Measurements from ENCODE around the gene FYN. TPM values are rescaled to one million over a fixed set of nuclear protein-coding genes. Genes with fewer than 3 reads are reported as not detected.

The FYN gene
- total and polyA plus RNA-seq, 2 of the 8 experiments (the other 6 are each of a cell fraction or from before 2014, with no cell fraction given), result 46.8 to 97.2 TPM

- 86 to 100% methylated on average over 2 to 12 of the region's 12 CpGs for WGBS, 2 experiments (ENCODE audit: extremely low coverage in 1 of 2, insufficient coverage in 1 of 2, insufficient read length in 1 of 2, insufficient replicate concordance in 2 of 2, low coverage in 1 of 2, low lambda C conversion rate in 2 of 2, missing lambda C conversion rate in 1 of 2)
- Histone ChIP-seq H3K18ac (ENCODE audit: extremely low read depth, low read length) (no peak overlapping the region), H2BK120ac (replicated peaks; ENCODE audit: low read depth, low read length) (no peak overlapping the region), H3K56ac (replicated peaks; ENCODE audit: insufficient read length, low read depth, low read length) (no peak overlapping the region), H4K8ac (ENCODE audit: extremely low read depth, insufficient read depth, low read length) (no peak overlapping the region), H3K27me3 (replicated peaks in 1 of 4; ENCODE audit: control insufficient read depth in 3 of 4, extremely low read depth in 1 of 4, insufficient read depth in 3 of 4, low read length in 3 of 4) (no peaks in the 10 kb centered on the region), H3K23ac (ENCODE audit: insufficient read length) (no peak overlapping the region), H4K20me1 (replicated peaks in 1 of 2; ENCODE audit: control insufficient read depth in 1 of 2, insufficient read depth in 2 of 2, low read length in 2 of 2) (peaks cover 0 to 5% of the 10 kb centered on the region in 2 experiments), H3K79me1 (ENCODE audit: low read depth, low read length) (peaks cover 2% of the 10 kb centered on the region; the same call in 1 of the 2 replicates), H3K4ac (replicated peaks; ENCODE audit: insufficient read length, low read depth, low read length) (no peak overlapping the region), H2BK12ac (ENCODE audit: low read depth, low read length) (no peak overlapping the region), H2BK20ac (ENCODE audit: low read length) (no peak overlapping the region), H3K4me3 (ENCODE audit: extremely low read depth in 1 of 4, insufficient read depth in 2 of 4, low read depth in 3 of 4, low read length in 4 of 4) (no peak overlapping the region), H3K79me2 (ENCODE audit: control insufficient read depth in 1 of 2, insufficient read depth in 2 of 2, low read length in 2 of 2) (peaks cover 0 to 7% of the 10 kb centered on the region in 2 experiments; a peak in 2 of 4 replicates), H4K91ac (replicated peaks; ENCODE audit: insufficient read length, low read length) (no peak overlapping the region), H3K9me3 (ENCODE audit: insufficient read depth in 2 of 2, low read depth in 1 of 2, low read length in 1 of 2) (no peaks in the 10 kb centered on the region), H2BK5ac (ENCODE audit: low read depth, low read length) (no peak overlapping the region), H3K36me3 (ENCODE audit: control insufficient read depth in 2 of 4, insufficient read depth in 4 of 4, low read length in 3 of 4) (no peaks in the 10 kb centered on the region; a peak in 2 of 8 replicates), H2AFZ (ENCODE audit: low read length) (no peak overlapping the region), H3K27ac (ENCODE audit: low read depth, low read length) (no peak overlapping the region), H3K23me2 (ENCODE audit: low read depth, low read length) (no peaks in the 10 kb centered on the region), H2BK15ac (ENCODE audit: low read length) (no peak overlapping the region), H4K5ac (ENCODE audit: insufficient read length, low read depth, low read length) (no peak overlapping the region), H3K4me2 (ENCODE audit: insufficient read depth in 1 of 2, low read depth in 2 of 2, low read length in 2 of 2) (no peak overlapping the region), H2AK5ac (ENCODE audit: low read depth, low read length) (no peak overlapping the region), H3K9ac (replicated peaks in 1 of 4; ENCODE audit: extremely low read depth in 1 of 4, low read depth in 3 of 4, low read length in 3 of 4) (no peak overlapping the region), H3K14ac (ENCODE audit: insufficient read length) (no peak overlapping the region), H3K4me1 (replicated peaks in 1 of 4; ENCODE audit: control insufficient read depth in 3 of 4, insufficient read depth in 4 of 4, low read length in 3 of 4) (no peaks in the 10 kb centered on the region; a peak in 1 of 7 replicates)
- DNase-seq (ENCODE audit: low read depth in 1 of 2, low spot score in 2 of 2), result no peak
- CTCF ChIA-PET (ENCODE audit: partially characterized antibody), result interaction anchor here (1.0 to 4.5 kb wide), 18 partner anchors 9 to 321 kb away, joined by 3 to 33 read pairs (median 6); no protein-coding TSS in a partner anchor
- TF ChIP-seq ATF2 (IDR thresholded peaks at IDR 0.05; ENCODE audit: low read length) (no peak), CHD2 (IDR thresholded peaks at IDR 0.05; ENCODE audit: low read length) (no peak)
- POLR2A ChIA-PET (ENCODE audit: partially characterized antibody), result no interaction called here
- no peak for FAIRE-seq
Measured at GRCh38 chr6:111720931-111721496, 152.2 kb downstream of the FYN start.
